ENCODE data around the gene THBS3.

DNA sequence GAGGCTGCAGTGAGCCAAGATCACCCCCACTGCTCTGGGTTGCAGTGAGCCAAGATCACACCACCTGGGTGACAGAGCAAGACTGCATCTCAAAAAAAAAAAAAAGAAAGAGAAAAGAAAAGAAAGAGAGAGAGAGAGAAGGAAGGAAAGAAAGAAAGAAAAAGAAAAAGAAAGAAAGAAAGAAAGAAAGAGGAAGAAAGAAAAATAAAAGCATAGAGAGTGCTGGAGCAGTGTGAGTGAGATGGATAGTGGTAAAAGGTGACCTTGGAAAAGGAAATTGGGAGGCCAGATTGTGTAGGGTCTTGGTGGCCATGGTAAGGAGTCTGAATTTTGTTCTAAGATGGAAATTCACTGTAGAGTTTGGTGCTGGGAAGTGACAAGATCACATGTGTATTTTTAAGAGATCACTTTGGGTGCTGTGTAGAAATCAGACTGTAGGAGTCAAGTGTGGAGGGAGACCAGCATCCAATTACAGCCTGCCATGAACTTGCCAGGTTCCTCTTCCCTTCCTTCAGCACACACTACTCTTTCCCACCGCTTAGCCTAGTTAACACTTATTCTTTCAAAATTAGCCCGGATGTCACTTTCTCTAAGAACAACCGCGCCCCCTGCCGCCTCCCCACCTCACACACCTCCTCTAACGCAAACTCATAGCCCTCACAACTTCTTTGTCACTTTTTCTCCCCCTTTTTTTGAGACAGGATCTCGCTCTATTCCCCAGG, 18.7 kb upstream of the THBS3 start:
- TF ChIP-seq, protein P1, sequence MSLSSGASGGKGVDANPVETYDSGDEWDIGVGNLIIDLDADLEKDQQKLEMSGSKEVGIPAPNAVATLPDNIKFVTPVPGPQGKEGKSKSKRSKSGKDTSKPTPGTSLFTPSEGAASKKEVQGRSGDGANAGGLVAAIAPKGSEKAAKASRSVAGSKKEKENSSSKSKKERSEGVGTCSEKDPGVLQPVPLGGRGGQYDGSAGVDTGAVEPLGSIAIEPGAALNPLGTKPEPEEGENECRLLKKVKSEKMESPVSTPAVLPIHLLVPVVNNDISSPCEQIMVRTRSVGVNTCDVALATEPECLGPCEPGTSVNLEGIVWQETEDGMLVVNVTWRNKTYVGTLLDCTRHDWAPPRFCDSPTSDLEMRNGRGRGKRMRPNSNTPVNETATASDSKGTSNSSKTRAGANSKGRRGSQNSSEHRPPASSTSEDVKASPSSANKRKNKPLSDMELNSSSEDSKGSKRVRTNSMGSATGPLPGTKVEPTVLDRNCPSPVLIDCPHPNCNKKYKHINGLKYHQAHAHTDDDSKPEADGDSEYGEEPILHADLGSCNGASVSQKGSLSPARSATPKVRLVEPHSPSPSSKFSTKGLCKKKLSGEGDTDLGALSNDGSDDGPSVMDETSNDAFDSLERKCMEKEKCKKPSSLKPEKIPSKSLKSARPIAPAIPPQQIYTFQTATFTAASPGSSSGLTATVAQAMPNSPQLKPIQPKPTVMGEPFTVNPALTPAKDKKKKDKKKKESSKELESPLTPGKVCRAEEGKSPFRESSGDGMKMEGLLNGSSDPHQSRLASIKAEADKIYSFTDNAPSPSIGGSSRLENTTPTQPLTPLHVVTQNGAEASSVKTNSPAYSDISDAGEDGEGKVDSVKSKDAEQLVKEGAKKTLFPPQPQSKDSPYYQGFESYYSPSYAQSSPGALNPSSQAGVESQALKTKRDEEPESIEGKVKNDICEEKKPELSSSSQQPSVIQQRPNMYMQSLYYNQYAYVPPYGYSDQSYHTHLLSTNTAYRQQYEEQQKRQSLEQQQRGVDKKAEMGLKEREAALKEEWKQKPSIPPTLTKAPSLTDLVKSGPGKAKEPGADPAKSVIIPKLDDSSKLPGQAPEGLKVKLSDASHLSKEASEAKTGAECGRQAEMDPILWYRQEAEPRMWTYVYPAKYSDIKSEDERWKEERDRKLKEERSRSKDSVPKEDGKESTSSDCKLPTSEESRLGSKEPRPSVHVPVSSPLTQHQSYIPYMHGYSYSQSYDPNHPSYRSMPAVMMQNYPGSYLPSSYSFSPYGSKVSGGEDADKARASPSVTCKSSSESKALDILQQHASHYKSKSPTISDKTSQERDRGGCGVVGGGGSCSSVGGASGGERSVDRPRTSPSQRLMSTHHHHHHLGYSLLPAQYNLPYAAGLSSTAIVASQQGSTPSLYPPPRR (CRISPR knock-in tag; IDR thresholded peaks at IDR 0.05; ENCODE audit: borderline replicate concordance) = no peak
- TF ChIP-seq, protein P2, sequence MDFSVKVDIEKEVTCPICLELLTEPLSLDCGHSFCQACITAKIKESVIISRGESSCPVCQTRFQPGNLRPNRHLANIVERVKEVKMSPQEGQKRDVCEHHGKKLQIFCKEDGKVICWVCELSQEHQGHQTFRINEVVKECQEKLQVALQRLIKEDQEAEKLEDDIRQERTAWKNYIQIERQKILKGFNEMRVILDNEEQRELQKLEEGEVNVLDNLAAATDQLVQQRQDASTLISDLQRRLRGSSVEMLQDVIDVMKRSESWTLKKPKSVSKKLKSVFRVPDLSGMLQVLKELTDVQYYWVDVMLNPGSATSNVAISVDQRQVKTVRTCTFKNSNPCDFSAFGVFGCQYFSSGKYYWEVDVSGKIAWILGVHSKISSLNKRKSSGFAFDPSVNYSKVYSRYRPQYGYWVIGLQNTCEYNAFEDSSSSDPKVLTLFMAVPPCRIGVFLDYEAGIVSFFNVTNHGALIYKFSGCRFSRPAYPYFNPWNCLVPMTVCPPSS (IDR thresholded peaks at IDR 0.05) = no peak
- no peak for TF ChIP-seq POLR2AphosphoS5 (IDR thresholded peaks at IDR 0.05; ENCODE audit: low read depth, low read length)
- TF ChIP-seq ZNF329 (CRISPR knock-in tag; IDR thresholded peaks at IDR 0.05; ENCODE audit: low read depth) = no peak
- TF ChIP-seq, protein P3, sequence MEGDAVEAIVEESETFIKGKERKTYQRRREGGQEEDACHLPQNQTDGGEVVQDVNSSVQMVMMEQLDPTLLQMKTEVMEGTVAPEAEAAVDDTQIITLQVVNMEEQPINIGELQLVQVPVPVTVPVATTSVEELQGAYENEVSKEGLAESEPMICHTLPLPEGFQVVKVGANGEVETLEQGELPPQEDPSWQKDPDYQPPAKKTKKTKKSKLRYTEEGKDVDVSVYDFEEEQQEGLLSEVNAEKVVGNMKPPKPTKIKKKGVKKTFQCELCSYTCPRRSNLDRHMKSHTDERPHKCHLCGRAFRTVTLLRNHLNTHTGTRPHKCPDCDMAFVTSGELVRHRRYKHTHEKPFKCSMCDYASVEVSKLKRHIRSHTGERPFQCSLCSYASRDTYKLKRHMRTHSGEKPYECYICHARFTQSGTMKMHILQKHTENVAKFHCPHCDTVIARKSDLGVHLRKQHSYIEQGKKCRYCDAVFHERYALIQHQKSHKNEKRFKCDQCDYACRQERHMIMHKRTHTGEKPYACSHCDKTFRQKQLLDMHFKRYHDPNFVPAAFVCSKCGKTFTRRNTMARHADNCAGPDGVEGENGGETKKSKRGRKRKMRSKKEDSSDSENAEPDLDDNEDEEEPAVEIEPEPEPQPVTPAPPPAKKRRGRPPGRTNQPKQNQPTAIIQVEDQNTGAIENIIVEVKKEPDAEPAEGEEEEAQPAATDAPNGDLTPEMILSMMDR (CRISPR knock-in tag; IDR thresholded peaks at IDR 0.05) = peak; percentile 72
- TF ChIP-seq TAF1 (CRISPR knock-in tag; IDR thresholded peaks at IDR 0.05) = no peak
- TF ChIP-seq NFIC (IDR thresholded peaks at IDR 0.05; ENCODE audit: low read length) = no peak
- TF ChIP-seq, protein P4, sequence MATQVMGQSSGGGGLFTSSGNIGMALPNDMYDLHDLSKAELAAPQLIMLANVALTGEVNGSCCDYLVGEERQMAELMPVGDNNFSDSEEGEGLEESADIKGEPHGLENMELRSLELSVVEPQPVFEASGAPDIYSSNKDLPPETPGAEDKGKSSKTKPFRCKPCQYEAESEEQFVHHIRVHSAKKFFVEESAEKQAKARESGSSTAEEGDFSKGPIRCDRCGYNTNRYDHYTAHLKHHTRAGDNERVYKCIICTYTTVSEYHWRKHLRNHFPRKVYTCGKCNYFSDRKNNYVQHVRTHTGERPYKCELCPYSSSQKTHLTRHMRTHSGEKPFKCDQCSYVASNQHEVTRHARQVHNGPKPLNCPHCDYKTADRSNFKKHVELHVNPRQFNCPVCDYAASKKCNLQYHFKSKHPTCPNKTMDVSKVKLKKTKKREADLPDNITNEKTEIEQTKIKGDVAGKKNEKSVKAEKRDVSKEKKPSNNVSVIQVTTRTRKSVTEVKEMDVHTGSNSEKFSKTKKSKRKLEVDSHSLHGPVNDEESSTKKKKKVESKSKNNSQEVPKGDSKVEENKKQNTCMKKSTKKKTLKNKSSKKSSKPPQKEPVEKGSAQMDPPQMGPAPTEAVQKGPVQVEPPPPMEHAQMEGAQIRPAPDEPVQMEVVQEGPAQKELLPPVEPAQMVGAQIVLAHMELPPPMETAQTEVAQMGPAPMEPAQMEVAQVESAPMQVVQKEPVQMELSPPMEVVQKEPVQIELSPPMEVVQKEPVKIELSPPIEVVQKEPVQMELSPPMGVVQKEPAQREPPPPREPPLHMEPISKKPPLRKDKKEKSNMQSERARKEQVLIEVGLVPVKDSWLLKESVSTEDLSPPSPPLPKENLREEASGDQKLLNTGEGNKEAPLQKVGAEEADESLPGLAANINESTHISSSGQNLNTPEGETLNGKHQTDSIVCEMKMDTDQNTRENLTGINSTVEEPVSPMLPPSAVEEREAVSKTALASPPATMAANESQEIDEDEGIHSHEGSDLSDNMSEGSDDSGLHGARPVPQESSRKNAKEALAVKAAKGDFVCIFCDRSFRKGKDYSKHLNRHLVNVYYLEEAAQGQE (IDR thresholded peaks at IDR 0.05; ENCODE audit: borderline replicate concordance in 1 of 2, low read depth in 1 of 2, low read length in 2 of 2) = no peak
- TF ChIP-seq MEIS1 (CRISPR knock-in tag; IDR thresholded peaks at IDR 0.05; ENCODE audit: borderline replicate concordance) = no peak
- TF ChIP-seq EZH2 (conservative IDR thresholded peaks at IDR 0.05; ENCODE audit: low read depth, low read length) = no peak
- no peak for TF ChIP-seq FIP1L1 (IDR thresholded peaks at IDR 0.05; ENCODE audit: borderline replicate concordance, insufficient read depth, low read depth, low read length)
- TF ChIP-seq POLR2A (IDR thresholded peaks at IDR 0.05; ENCODE audit: insufficient read depth in 1 of 2, low read depth in 2 of 2, low read length in 2 of 2) = no peak
- no peak for TF ChIP-seq BRD4 (CRISPR knock-in tag; IDR thresholded peaks at IDR 0.05)
